Activated T-cell treated with anti-CD3 and anti-CD28 coated beads, Interleukin-2, amount 50 U/mL, for 4 hours (primary cell): ENCODE data around the gene NDUFA1. TPM values are rescaled to one million over a fixed set of nuclear protein-coding genes. Genes with fewer than 3 reads are reported as not detected.
"Not testable (repeated sequence)": the region's sequence is repeated elsewhere in the genome, so short reads cannot be mapped to it uniquely, and the experiment has no call there.

Experiments
- ATAC-seq, 2 donors: fragments of 200-7000 bp; cut with Tn5 transposase; one replicate each; pipeline ENCODE4 v1.10.0; 2021
- DNase-seq: peaks from one replicate; pipeline ENCODE4 v3.0.0-alpha.2; 2020
- H3K27me3 Mint-ChIP-seq: one replicate; pipeline ENCODE4 v1.8.0; 2021; ENCODE audit warnings: low read depth, mixed read lengths
- H3K36me3 Mint-ChIP-seq: one replicate; pipeline ENCODE4 v1.8.0; 2022; ENCODE audit warnings: mixed read lengths; ENCODE audit not compliant: insufficient read depth
- H3K4me1 Mint-ChIP-seq: one replicate; pipeline ENCODE4 v1.8.0; 2021; ENCODE audit warnings: low read depth, mixed read lengths
- H3K4me3 Mint-ChIP-seq: one replicate; pipeline ENCODE4 v1.8.0; 2021; ENCODE audit warnings: mild to moderate bottlenecking, moderate library complexity, mixed read lengths
- H3K9me3 Mint-ChIP-seq: one replicate; pipeline ENCODE4 v1.8.0; 2021; ENCODE audit warnings: mixed read lengths
- total RNA-seq, 3 donors: library from RNA; stranded (reverse); gene quantifications; one replicate each; pipeline ENCODE4 v1.2.1, GENCODE V29; 2021

The NDUFA1 gene
- total RNA-seq, result 10 to 100 TPM; 82.4 to 87.4 (median 83.8) TPM

DNA sequence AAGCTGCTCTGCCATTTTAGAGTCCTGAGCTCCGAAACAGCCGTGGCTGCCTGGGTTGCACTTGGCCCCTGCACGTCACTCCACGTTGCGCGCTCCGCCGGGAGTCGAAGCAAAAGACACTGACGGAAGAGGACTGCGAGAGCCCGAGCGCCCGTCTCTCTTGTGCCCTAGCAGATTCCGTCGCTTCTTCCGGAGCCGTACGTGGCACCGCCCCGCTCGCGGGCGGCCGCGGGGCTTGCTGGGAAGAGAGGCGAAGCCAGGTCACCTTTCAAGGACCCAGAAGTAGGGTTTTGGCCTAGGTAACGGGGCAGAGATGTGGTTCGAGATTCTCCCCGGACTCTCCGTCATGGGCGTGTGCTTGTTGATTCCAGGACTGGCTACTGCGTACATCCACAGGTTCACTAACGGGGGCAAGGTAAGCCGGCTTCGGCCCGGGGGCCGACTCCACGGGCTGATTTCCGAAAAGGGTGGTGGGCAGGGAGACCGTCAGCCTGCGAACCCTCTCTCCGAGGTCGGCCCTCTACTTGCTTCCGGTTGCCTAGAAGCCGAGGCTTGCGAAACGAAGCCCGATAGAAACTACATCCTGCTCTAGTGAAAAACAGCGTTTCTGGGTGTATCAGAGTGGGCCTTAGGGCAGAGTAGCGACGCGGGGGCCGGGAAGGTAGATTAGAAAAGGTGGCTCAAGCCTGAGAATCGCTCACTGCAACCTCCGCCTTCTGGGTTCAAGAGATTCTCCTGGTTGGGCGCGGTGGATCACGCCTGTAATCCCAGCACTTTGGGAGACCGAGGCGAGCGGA lies at the start of gene NDUFA1, which contains the start of gene RNF113A:
Gene NDUFA1 (plus strand): TSS at position 234 of the 797 bp plus-strand sequence. CDS start 80 bp downstream, at position 314.
Gene RNF113A (minus strand): TSS at position 135 of the 797 bp plus-strand sequence. CDS start 120 bp downstream, at position 15.
- peak; percentile 75 for DNase-seq
- Mint-ChIP-seq H3K4me3 (peak within 1 kb of the TSS; percentile 100), H3K9me3 (no peaks in the 10 kb centered on the region), H3K27me3 (no peaks in the 10 kb centered on the region), H3K4me1 (peaks cover 16% of the 10 kb centered on the region), H3K36me3 (no peaks in the 10 kb centered on the region)
- ATAC-seq, result peak; percentile 95 to 97

DNA sequence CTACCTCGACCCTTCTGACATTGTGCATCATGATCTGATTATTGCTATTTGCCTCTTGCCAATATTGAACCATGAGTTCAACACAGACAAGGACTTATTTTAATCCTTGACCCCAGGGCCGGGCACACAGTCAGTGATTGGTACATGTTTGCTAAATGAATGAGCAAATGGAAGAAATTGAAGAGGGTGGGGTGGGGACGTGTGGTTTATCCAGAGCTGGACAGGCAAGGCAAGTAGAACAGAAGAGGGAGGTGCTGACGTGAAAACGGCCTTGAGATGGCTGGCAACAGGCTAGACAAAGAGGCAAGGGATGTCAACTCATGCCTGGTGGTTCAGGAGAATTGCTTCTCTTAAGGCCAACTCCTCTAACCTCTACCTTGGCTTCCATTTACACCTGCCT lies 47.4 kb upstream of the NDUFA1 start:
- peaks cover 21% of the 10 kb centered on the region for H3K4me1 Mint-ChIP-seq
- not testable (repeated sequence) for DNase-seq, H3K4me3 Mint-ChIP-seq, ATAC-seq, H3K9me3 Mint-ChIP-seq, H3K36me3 Mint-ChIP-seq, H3K27me3 Mint-ChIP-seq

GRCh38 chrX:119826399-119826959 lies 45.2 kb upstream of the NDUFA1 start:
- Mint-ChIP-seq H3K4me1 (peaks cover 16% of the 10 kb centered on the region), H3K4me3 (no peak overlapping the region), H3K36me3 (peaks cover 17% of the 10 kb centered on the region), H3K27me3 (no peaks in the 10 kb centered on the region), H3K9me3 (no peaks in the 10 kb centered on the region)
- ATAC-seq (peak in 1 of 2 donors; percentile 48), DNase-seq (no peak)

- no peak for ATAC-seq
- Mint-ChIP-seq H3K4me1 (peaks cover 8% of the 10 kb centered on the region), H3K27me3 (no peaks in the 10 kb centered on the region)
Observed at GRCh38 chrX:119828446-119828845, 43.2 kb upstream of the NDUFA1 start.

DNA sequence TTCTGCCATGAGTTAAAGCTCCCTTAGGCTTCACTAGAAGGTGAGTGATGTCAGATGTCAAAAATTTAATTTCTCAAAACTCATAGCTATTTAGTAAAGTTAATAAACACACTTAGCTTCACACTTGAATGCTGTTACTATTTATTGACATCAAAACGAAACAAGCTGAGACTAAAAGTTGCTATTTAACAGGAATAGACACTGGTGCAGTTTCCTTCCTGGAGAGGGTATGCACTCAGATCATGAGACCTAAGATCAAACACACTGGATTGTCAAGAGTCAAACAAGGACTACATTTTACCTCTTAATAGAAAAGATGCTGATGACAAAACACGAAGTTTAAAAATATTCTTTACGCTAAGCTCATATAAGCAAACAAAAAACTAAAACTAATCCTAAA lies 37.7 kb upstream of the NDUFA1 start:
- Mint-ChIP-seq H3K36me3 (peaks cover 32% of the 10 kb centered on the region), H3K9me3 (no peaks in the 10 kb centered on the region), H3K4me1 (no peaks in the 10 kb centered on the region), H3K27me3 (no peaks in the 10 kb centered on the region), H3K4me3 (no peak overlapping the region)
- DNase-seq, result no peak
- no peak for ATAC-seq

More at GRCh38 chrX:119828446-119828845, 43.2 kb upstream of the NDUFA1 start:
- Mint-ChIP-seq H3K4me3 (no peak overlapping the region), H3K9me3 (no peaks in the 10 kb centered on the region), H3K36me3 (peaks cover 19% of the 10 kb centered on the region)
- no peak for DNase-seq

GRCh38 chrX:119852382-119853353 lies 19.0 kb upstream of the NDUFA1 start, which contains the start of gene UPF3B:
Gene UPF3B, minus strand, starts transcription at chrX:119852963. Its CDS starts 35 bp downstream, at chrX:119852928.
- peak; percentile 97 for ATAC-seq
- Mint-ChIP-seq H3K36me3 (peaks cover 5% of the 10 kb centered on the region), H3K4me1 (peaks cover 12% of the 10 kb centered on the region)

DNA sequence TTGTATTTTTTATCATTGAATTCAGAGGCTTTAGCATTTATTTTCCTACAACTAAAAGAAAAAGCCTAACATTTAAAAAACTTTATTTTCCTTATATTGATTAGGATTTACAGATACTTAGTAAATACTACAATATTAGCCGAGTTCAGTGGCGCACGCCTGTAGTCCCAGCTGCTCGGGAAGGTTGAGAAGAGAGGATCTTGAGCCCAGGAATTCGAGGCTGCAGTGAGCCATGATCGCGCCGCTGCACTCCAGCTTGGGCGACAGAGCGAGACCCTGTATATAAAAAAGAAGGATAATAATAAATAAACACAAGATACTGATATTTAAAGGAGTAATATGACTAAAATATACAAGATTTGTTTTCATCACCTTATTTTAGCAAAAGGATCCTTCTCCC lies 18.2 kb upstream of the NDUFA1 start:
- H3K36me3 Mint-ChIP-seq, result peaks cover 3% of the 10 kb centered on the region
- no peaks in the 10 kb centered on the region for H3K27me3 Mint-ChIP-seq
- no peak for ATAC-seq
- H3K9me3 Mint-ChIP-seq, result no peaks in the 10 kb centered on the region
- no peak for DNase-seq
- peaks cover 12% of the 10 kb centered on the region for H3K4me1 Mint-ChIP-seq
- peak overlapping the region; percentile 99 for H3K4me3 Mint-ChIP-seq

More at GRCh38 chrX:119852382-119853353, 19.0 kb upstream of the NDUFA1 start, which contains the start of gene UPF3B:
- peak within 1 kb of the TSS; percentile 99 for H3K4me3 Mint-ChIP-seq
- DNase-seq, result peak; percentile 91
- no peaks in the 10 kb centered on the region for H3K9me3 Mint-ChIP-seq
- H3K27me3 Mint-ChIP-seq, result no peaks in the 10 kb centered on the region

- ATAC-seq (peak; percentile 19 to 27), DNase-seq (no peak)
- Mint-ChIP-seq H3K36me3 (no peaks in the 10 kb centered on the region), H3K9me3 (no peaks in the 10 kb centered on the region), H3K4me3 (peak overlapping the region; percentile 100), H3K4me1 (peaks cover 15% of the 10 kb centered on the region), H3K27me3 (no peaks in the 10 kb centered on the region)
Observed at GRCh38 chrX:119870626-119871131, 953 bp upstream of the NDUFA1 start.

GRCh38 chrX:119871245-119871598 lies 410 bp upstream of the NDUFA1 start:
- DNase-seq (no peak), ATAC-seq (peak; percentile 46 to 53)
- Mint-ChIP-seq H3K4me3 (peak overlapping the region; percentile 100), H3K4me1 (peaks cover 16% of the 10 kb centered on the region), H3K36me3 (no peaks in the 10 kb centered on the region), H3K9me3 (no peaks in the 10 kb centered on the region), H3K27me3 (no peaks in the 10 kb centered on the region)

GRCh38 chrX:119878740-119879139 lies 7.1 kb downstream of the NDUFA1 start:
- no peak for DNase-seq
- no peaks in the 10 kb centered on the region for H3K9me3 Mint-ChIP-seq
- peaks cover 14% of the 10 kb centered on the region for H3K4me1 Mint-ChIP-seq
- no peak for ATAC-seq
- no peak overlapping the region for H3K4me3 Mint-ChIP-seq
- H3K36me3 Mint-ChIP-seq, result peaks cover 1% of the 10 kb centered on the region
- no peaks in the 10 kb centered on the region for H3K27me3 Mint-ChIP-seq

DNA sequence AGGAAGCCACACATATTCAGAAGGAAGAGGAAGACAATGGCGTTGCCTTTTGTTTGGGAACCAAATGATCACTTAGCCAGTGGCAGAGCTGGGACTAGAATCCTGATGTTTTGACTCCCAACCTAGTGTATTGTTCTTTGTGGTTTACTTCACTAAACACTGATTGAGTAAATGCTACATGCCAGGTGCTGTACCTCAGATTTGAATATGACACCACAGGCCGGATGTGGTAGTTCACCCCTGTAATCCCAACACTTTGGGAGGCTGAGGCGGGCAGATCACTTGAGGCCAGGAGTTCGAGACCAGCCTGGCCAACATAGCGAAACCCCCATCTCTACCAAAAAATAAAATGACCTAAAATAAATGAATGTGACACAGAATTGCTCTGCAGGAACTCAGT lies 8.4 kb downstream of the NDUFA1 start:
- ATAC-seq (no peak), DNase-seq (no peak)
- H3K4me3 Mint-ChIP-seq, result no peak overlapping the region
- H3K36me3 Mint-ChIP-seq, result peaks cover 1% of the 10 kb centered on the region
- peaks cover 12% of the 10 kb centered on the region for H3K4me1 Mint-ChIP-seq
- H3K9me3 Mint-ChIP-seq, result no peaks in the 10 kb centered on the region
- no peaks in the 10 kb centered on the region for H3K27me3 Mint-ChIP-seq

GRCh38 chrX:119880552-119881437 lies 9.2 kb downstream of the NDUFA1 start:
- Mint-ChIP-seq H3K4me3 (no peak overlapping the region), H3K9me3 (no peaks in the 10 kb centered on the region), H3K4me1 (peaks cover 12% of the 10 kb centered on the region), H3K27me3 (no peaks in the 10 kb centered on the region), H3K36me3 (peaks cover 1% of the 10 kb centered on the region)
- DNase-seq, result peak; percentile 9
- ATAC-seq, result peak; percentile 89 to 91
